ENCODE measurements around the gene CCM2. TPM values are rescaled to one million over a fixed set of nuclear protein-coding genes. Genes with fewer than 3 reads are reported as not detected.
"Not testable (repeated sequence)": the region's sequence is repeated elsewhere in the genome, so short reads cannot be mapped to it uniquely, and the experiment has no call there.

The CCM2 gene
- total RNA-seq, 1 donor from 2014 or later, result 33.8 TPM

DNA sequence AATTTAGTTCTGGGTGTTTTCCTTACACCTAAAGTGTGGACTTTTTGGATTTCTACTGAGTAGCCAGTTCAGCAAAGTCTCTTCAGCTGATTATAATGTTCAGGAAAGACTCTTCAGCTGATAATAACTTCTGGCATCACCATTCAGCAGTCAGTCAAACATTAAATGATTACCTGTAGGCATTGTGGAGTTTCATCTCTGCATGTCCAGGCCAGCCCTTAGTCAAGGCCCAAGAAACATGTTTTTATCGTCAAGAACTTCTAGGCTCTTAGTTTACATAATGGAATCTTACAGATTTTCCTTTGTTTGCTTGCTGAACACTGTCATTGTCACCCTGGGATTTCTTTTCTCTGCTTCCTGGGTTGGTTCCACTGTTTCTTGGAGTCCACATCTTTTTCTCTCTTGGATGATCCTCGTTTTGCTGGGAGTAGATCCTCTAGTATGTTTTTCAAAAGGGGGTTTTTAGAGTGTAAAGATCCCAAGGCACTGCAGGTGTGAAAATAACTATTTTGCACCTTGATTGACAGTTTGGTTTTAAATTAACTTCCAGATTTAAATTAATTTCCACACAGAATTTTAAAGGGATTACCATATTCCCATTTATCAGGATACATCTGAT, 24.2 kb downstream of the CCM2 start:
- H3K27ac Mint-ChIP-seq, result no peak overlapping the region
- no peak overlapping the region for H3K4me3 Mint-ChIP-seq
- no peaks in the 10 kb centered on the region for H3K27me3 Mint-ChIP-seq
- H3K9me3 Mint-ChIP-seq, result peaks cover 9% of the 10 kb centered on the region
- H3K4me1 Mint-ChIP-seq (ENCODE audit: unreplicated experiment), result peaks cover 9% of the 10 kb centered on the region
- TF ChIP-seq, protein P1, sequence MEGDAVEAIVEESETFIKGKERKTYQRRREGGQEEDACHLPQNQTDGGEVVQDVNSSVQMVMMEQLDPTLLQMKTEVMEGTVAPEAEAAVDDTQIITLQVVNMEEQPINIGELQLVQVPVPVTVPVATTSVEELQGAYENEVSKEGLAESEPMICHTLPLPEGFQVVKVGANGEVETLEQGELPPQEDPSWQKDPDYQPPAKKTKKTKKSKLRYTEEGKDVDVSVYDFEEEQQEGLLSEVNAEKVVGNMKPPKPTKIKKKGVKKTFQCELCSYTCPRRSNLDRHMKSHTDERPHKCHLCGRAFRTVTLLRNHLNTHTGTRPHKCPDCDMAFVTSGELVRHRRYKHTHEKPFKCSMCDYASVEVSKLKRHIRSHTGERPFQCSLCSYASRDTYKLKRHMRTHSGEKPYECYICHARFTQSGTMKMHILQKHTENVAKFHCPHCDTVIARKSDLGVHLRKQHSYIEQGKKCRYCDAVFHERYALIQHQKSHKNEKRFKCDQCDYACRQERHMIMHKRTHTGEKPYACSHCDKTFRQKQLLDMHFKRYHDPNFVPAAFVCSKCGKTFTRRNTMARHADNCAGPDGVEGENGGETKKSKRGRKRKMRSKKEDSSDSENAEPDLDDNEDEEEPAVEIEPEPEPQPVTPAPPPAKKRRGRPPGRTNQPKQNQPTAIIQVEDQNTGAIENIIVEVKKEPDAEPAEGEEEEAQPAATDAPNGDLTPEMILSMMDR (conservative IDR thresholded peaks at IDR 0.05), result no peak
- H3K36me3 Mint-ChIP-seq, result peaks cover 30% of the 10 kb centered on the region
- DNase-seq (ENCODE audit: extremely low spot score, unreplicated experiment), result no peak

DNA sequence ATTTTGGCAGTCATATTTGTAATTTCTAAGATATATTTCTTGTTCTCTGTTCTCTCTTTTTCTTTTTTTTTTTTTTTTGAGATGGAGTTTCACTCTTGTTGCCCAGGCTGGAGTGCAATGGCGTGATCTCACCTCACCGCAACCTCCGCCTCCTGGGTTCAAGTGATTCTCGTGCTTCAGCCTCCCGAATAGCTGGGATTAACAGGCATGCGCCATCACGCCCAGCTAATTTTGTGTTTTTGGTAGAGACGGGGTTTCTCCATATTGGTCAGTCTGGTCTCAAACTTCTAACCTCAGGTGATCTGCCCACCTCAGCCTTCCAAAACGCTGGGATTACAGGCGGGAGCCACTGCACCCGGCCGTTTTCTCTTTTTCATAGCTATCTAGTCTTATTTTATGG, 25.5 kb downstream of the CCM2 start:
- H3K4me3 Mint-ChIP-seq; H3K27me3 Mint-ChIP-seq; H3K27ac Mint-ChIP-seq; H3K4me1 Mint-ChIP-seq (ENCODE audit: unreplicated experiment); H3K9me3 Mint-ChIP-seq; DNase-seq (ENCODE audit: extremely low spot score, unreplicated experiment): not testable (repeated sequence)
- H3K36me3 Mint-ChIP-seq, result peaks cover 28% of the 10 kb centered on the region

DNA sequence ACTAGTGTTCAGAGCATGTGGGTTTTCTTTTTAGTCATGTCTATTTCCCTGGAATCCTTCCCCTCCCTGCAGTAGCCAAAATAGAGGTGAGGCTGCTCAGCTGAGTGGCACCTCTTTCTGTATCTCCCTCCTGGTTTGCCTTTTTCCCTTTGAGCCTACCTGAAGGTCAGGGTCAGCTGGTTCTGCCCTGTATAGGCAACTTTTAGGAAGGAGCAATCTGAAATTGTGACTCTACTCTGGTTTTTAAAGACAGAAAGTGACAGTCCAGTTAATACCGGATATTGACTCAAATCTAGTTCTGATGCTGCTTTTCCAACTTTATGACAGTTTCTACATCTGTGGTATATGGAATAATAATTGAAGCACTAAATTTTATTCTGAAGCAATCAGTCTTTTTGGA, 26.0 kb downstream of the CCM2 start:
- DNase-seq (ENCODE audit: extremely low spot score, unreplicated experiment), result no peak
- Mint-ChIP-seq H3K9me3 (peaks cover 9% of the 10 kb centered on the region), H3K36me3 (peaks cover 28% of the 10 kb centered on the region), H3K27me3 (no peaks in the 10 kb centered on the region), H3K4me3 (no peak overlapping the region), H3K4me1 (ENCODE audit: unreplicated experiment) (peaks cover 5% of the 10 kb centered on the region), H3K27ac (no peak overlapping the region)
- TF ChIP-seq, protein P1 (conservative IDR thresholded peaks at IDR 0.05), result no peak

DNA sequence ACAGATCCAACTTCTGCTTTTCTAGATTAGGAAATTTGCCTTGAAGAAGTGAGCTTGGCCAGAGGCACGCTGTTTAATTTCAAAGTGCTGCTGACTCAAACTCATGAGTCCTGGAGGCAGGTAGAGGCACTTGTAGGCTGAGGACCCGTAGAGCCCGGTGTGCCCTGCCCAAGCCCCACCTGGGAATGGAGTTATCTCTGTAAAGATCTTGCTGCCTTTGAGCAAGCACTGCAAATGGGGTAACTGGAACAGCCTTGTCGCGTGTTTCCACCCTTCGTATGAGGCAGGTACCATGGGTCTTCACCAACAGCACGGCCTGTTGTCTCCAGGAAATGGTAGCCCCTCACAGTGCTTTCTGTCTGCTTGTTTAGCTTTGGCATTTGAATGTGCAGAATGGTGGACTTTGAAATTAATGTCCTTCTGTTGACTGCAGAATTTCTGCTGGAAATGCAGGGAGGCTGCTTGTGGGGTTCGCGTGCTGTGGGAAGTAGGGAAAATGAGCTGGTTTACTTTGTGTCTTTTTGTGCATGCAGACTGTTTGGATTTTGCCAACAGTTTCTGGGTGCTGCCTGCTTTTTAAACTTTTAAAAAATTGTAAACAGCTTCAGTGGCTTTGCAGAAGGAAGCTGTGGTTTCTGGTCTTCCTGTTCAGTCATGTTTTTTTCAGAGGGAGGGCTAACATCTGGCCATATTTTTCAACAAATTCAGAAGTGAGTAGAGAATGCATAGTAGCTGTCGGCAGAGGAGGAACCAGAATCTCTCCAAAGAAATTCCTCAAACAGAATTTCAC, 27.2 kb downstream of the CCM2 start:
- DNase-seq (ENCODE audit: extremely low spot score, unreplicated experiment), result no peak

DNA sequence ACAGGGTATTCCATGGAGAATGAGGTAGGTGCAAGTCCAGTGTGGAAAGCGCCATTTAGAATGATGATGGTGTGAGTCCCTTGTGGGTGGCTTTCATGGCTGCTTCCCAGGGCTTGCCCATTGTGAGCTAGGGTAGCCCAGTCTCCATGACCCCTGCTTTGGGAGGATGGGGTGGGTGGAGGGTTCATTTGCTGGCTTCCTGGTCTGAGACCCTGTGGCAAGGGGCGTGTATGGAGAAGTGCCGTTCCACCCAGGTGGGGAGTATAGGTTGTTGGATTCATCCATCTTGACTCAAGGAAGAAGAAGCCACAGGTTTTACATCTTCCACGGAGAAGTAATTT, 27.7 kb downstream of the CCM2 start:
- peaks cover 4% of the 10 kb centered on the region for H3K9me3 Mint-ChIP-seq
- H3K36me3 Mint-ChIP-seq, result peaks cover 22% of the 10 kb centered on the region
- TF ChIP-seq, protein P1 (conservative IDR thresholded peaks at IDR 0.05), result no peak
- H3K27ac Mint-ChIP-seq, result no peak overlapping the region
- no peak for DNase-seq (ENCODE audit: extremely low spot score, unreplicated experiment)
- no peak overlapping the region for H3K4me3 Mint-ChIP-seq
- no peaks in the 10 kb centered on the region for H3K4me1 Mint-ChIP-seq (ENCODE audit: unreplicated experiment)
- H3K27me3 Mint-ChIP-seq, result no peaks in the 10 kb centered on the region

More for the DNA sequence above, 27.2 kb downstream of the CCM2 start:
- Mint-ChIP-seq H3K27me3 (no peaks in the 10 kb centered on the region), H3K4me1 (ENCODE audit: unreplicated experiment) (no peaks in the 10 kb centered on the region), H3K36me3 (peaks cover 22% of the 10 kb centered on the region), H3K27ac (no peak overlapping the region), H3K9me3 (peaks cover 4% of the 10 kb centered on the region), H3K4me3 (no peak overlapping the region)
- TF ChIP-seq, protein P1 (conservative IDR thresholded peaks at IDR 0.05), result no peak

DNA sequence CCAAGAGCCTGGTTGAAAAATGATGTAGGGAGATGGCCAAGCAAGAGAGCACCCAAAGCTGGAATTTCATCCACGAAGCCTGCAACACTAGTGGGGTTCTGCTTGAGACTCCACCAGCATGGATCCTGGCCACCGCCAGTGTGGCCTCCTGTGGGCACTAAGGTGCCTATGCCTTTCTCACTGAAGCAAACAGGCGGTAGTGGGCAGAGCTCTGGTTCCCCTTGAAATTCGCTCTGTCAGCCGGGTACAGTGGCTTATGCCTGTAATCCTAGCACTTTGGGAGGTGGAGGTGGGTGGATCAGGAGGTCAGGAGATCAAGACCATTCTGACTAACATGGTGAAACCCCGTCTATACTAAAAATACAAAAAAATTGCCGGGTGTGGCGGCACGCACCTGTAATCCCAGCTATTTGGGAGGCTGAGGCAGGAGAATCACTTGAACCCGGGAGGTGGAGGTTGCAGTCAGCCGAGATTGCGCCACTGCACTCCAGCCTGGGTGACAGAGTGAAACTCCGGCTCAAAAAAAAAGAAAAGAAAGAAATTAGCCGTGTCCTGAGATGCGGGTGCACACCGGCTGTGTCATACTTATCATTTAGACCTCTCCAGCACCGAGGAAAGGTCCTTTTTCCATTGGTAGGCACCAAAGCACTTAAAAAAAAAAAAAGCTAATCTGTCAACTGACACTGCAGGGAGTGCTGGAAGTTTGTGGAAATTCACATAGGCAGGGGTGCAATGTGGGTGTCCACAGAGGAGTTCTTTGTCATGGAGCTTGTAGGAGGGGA, 28.3 kb downstream of the CCM2 start:
- Mint-ChIP-seq H3K27ac (no peak overlapping the region), H3K36me3 (peaks cover 22% of the 10 kb centered on the region)
- no peak for DNase-seq (ENCODE audit: extremely low spot score, unreplicated experiment)

More for the DNA sequence above, 28.3 kb downstream of the CCM2 start:
- TF ChIP-seq, protein P1 (conservative IDR thresholded peaks at IDR 0.05), result no peak
- Mint-ChIP-seq H3K4me1 (ENCODE audit: unreplicated experiment) (peaks cover 2% of the 10 kb centered on the region), H3K9me3 (peaks cover 4% of the 10 kb centered on the region), H3K4me3 (no peak overlapping the region), H3K27me3 (no peaks in the 10 kb centered on the region)

Measured in type B pancreatic cell (in vitro differentiated cells).